Measurements from ENCODE around the gene R3HDM1.

DNA sequence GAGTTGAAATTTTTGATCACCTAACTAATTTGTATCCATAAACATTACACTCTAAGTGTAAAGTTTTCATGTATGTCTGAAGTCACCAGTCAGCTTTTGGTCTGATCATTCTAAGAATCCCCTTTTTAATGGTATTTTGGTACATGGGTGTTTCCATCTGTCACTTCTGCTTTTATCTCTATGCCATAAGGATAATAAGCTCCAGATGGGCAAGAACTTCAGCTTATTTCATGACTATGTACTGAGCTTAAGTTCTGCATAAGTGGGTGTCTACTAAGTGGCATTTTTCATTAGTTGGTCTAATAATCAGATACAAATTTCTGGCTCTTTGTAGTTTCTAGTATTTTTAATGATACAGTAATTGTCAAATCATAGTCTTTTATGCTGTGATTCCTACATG lies 230.7 kb downstream of the R3HDM1 start:
- TF ChIP-seq FOXP2 (optimal IDR thresholded peaks at IDR 0.05; ENCODE audit: control extremely low read depth, extremely low read length, insufficient read depth), result no peak
- TF ChIP-seq POLR2AphosphoS5 (IDR thresholded peaks at IDR 0.05; ENCODE audit: borderline replicate concordance, low read depth, low read length), result no peak
- TF ChIP-seq EZH2 (IDR thresholded peaks at IDR 0.05), result no peak

All from SK-N-MC (cell line).